ENCODE data around the gene DYNLL1.

The DYNLL1 gene

DNA sequence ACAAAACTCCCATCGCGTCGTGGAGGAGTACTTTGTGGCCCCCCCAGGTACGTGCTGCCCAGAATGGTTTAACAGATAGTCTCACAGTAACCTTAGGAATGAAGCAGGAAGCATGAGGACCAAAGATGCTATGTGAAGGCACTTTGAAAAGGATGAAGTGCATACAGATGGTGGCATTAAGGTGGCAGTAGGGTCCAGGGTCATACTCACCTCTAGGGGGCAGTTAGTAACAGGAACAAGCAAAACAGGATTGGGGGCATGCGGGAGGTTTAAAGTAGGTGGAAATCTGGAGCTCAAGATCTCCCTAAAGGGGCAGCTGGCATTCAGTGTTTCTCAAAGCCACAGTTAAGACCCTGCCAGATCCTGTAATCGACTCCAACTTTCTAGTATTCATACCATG is 38.8 kb upstream of the DYNLL1 start:
- TF ChIP-seq CTCF (IDR thresholded peaks at IDR 0.05; ENCODE audit: low read depth, low read length) (peak; percentile 74), POLR2A (IDR thresholded peaks at IDR 0.05; ENCODE audit: extremely low read depth, insufficient read length) (no peak)
- peak; percentile 63 for DNase-seq (ENCODE audit: low read depth)

DNA sequence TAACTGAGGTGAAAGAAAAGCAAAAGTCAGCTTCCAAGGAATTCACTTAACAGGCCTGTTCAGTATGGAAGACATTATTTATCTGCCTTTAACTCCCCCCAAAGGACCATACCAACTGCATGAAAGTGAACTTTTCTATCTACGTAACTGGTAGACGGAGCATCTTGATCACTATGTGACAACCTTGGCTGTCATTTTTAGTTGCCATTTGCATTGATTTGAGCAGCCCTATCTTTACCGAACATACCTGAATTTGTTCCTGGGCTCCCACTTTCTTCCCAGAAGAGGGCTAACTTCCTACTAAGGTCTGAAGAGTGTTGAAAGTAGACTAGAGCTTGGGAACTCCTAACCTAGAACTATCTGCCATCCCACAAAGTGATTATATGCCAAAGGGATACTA is 35.8 kb upstream of the DYNLL1 start:
- H3K4me3 ChIP-seq (ENCODE audit: low read depth, low read length): no peak overlapping the region
- TF ChIP-seq MYC (IDR thresholded peaks at IDR 0.05; ENCODE audit: low read depth, low read length): no peak
- no peak for TF ChIP-seq POLR2A (IDR thresholded peaks at IDR 0.05; ENCODE audit: extremely low read depth, insufficient read length)
- no peak for TF ChIP-seq CTCF (IDR thresholded peaks at IDR 0.05; ENCODE audit: low read depth, low read length)
- no peak for TF ChIP-seq MAX (IDR thresholded peaks at IDR 0.05; ENCODE audit: low read depth, low read length)
- no peak for DNase-seq (ENCODE audit: low read depth)

More for the DNA sequence above, 38.8 kb upstream of the DYNLL1 start:
- no peak overlapping the region for H3K4me3 ChIP-seq (ENCODE audit: low read depth, low read length)

DNA sequence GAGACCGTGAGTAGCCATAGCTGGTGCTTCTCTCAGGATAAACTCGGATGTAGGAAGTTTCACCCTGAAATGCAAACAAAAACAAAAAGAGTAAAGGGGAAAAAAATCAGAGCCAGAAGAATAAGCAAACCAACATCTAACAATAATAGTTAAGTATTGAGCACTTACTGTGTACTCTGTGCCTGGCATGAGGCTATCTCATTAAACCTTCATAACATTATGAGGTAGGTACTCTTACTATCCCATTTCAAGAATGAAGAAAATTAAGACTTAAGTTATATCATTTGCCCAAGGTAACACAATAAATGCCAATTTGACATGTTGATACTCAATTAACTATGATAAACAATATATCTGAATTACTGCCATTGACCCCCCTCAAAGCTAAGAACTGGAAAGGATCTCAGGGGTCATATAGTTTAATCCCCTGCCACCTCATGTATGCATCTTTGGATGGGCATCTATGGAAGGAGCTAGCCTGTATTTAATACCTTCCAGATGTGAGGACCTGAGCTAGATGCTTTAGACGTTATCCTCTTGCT is 33.7 kb upstream of the DYNLL1 start:
- no peak for DNase-seq (ENCODE audit: low read depth)
- H3K4me3 ChIP-seq (ENCODE audit: low read depth, low read length): no peak overlapping the region
- TF ChIP-seq MAX (IDR thresholded peaks at IDR 0.05; ENCODE audit: low read depth, low read length): no peak
- no peak for TF ChIP-seq CTCF (IDR thresholded peaks at IDR 0.05; ENCODE audit: low read depth, low read length)
- no peak for TF ChIP-seq MYC (IDR thresholded peaks at IDR 0.05; ENCODE audit: low read depth, low read length)
- no peak for TF ChIP-seq POLR2A (IDR thresholded peaks at IDR 0.05; ENCODE audit: extremely low read depth, insufficient read length)

DNA sequence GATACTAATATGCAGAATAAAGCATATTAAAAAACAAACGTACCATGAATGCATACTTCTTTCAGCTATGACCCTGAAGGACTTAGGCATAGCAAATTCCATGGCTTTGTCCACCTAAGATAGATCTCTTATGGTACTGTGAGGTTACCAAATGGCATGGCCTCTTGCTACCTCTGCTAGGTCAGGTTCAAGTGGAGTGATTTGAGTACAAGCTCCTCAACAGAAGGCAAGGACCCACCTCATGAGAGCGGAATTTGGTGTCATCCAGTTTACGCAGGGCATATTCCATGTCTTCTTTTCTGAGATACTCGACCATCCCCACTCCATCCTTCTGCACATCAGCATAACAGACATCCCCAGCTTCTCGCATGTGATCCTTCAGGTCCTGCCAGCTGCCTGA is 32.2 kb upstream of the DYNLL1 start:
- H3K4me3 ChIP-seq (ENCODE audit: low read depth, low read length): no peak overlapping the region
- no peak for DNase-seq (ENCODE audit: low read depth)
- TF ChIP-seq POLR2A (IDR thresholded peaks at IDR 0.05; ENCODE audit: extremely low read depth, insufficient read length) (no peak), MYC (IDR thresholded peaks at IDR 0.05; ENCODE audit: low read depth, low read length) (no peak), CTCF (IDR thresholded peaks at IDR 0.05; ENCODE audit: low read depth, low read length) (no peak), MAX (IDR thresholded peaks at IDR 0.05; ENCODE audit: low read depth, low read length) (no peak)

DNA sequence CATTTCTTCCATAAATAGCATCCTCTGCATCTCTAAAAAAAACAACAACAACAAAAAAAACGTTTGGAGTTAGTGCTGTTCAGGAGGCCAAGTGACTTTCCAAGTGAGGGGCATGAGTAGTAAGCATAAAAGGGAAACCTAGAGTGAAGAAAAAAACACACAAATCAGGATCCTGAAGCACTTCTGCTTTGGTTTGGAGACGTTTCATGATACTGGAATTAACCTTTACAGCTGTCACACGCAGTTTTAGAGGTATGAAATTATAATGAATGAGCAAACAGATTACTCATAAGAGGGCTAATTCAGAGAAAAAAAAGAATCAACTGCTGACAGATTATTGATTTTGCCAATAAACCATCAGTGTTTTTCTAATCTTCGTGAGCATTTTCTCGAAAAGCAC is 30.2 kb upstream of the DYNLL1 start:
- no peak for DNase-seq (ENCODE audit: low read depth)
- no peak for TF ChIP-seq POLR2A (IDR thresholded peaks at IDR 0.05; ENCODE audit: extremely low read depth, insufficient read length)
- no peak for TF ChIP-seq CTCF (IDR thresholded peaks at IDR 0.05; ENCODE audit: low read depth, low read length)
- TF ChIP-seq MAX (IDR thresholded peaks at IDR 0.05; ENCODE audit: low read depth, low read length): no peak
- no peak for TF ChIP-seq MYC (IDR thresholded peaks at IDR 0.05; ENCODE audit: low read depth, low read length)

More for the DNA sequence above, 30.2 kb upstream of the DYNLL1 start:
- H3K4me3 ChIP-seq (ENCODE audit: low read depth, low read length): no peak overlapping the region
